HAP-1 (cell line): ENCODE measurements around the gene NOSTRIN.
"Not testable (repeated sequence)": the region's sequence is repeated elsewhere in the genome, so short reads cannot be mapped to it uniquely, and the experiment has no call there.

Experiments used
- DNase-seq, 2 experiments: peaks; one replicate each; pipeline ENCODE4 v3.0.0-alpha.2; 2016 to 2020; ENCODE audit warnings: low spot score in 2 of 2
- H3K27me3 ChIP-seq: fragments of 250-450 bp; sonication (Bioruptor Pico); 2 replicates; pipeline ENCODE4 v1.5.1; 2020; ENCODE audit warnings: low read depth, mild to moderate bottlenecking, moderate library complexity
- H3K36me3 ChIP-seq: fragments of 250-450 bp; sonication (Bioruptor Pico); replicated peaks from 2 replicates; pipeline ENCODE4 v1.5.1; 2020; ENCODE audit warnings: mild to moderate bottlenecking
- H3K4me1 ChIP-seq: fragments of 250-450 bp; sonication (Bioruptor Pico); 2 replicates; pipeline ENCODE4 v1.5.1; 2020; ENCODE audit warnings: mild to moderate bottlenecking
- H3K4me3 ChIP-seq: fragments of 250-450 bp; sonication (Bioruptor Pico); 2 replicates; pipeline ENCODE4 v1.5.1; 2020; ENCODE audit warnings: mild to moderate bottlenecking, moderate library complexity
- H3K9me3 ChIP-seq: fragments of 250-450 bp; sonication (Bioruptor Pico); 2 replicates; pipeline ENCODE4 v1.5.1; 2020; ENCODE audit warnings: mild to moderate bottlenecking, moderate library complexity
- in situ Hi-C: fragments of 300-500 bp; cut with MboI; formaldehyde crosslinking; loops from 3 replicates; pipeline ENCODE4 v1.14.3; 2020; ENCODE audit warnings: low sequenced_read_pairs, inconsistent platforms, mixed read lengths

NOSTRIN gene

GRCh38 chr2:168775837-168776236 lies 26.6 kb upstream of the NOSTRIN start:
- no peak for DNase-seq
- H3K36me3 ChIP-seq: no peaks in the 10 kb centered on the region
- in situ Hi-C loops: loop anchor here (10.0 kb wide), 1 partner anchor 149 kb away; no protein-coding TSS in a partner anchor

GRCh38 chr2:168780669-168781071 lies 21.8 kb upstream of the NOSTRIN start:
- in situ Hi-C loops: no loop called here
- H3K4me3 ChIP-seq: no peak overlapping the region
- H3K4me1 ChIP-seq: peaks cover 9% of the 10 kb centered on the region
- H3K27me3 ChIP-seq: no peaks in the 10 kb centered on the region
- no peaks in the 10 kb centered on the region for H3K9me3 ChIP-seq
- DNase-seq: no peak
- no peaks in the 10 kb centered on the region for H3K36me3 ChIP-seq

More at GRCh38 chr2:168775837-168776236, 26.6 kb upstream of the NOSTRIN start:
- H3K27me3 ChIP-seq: no peaks in the 10 kb centered on the region
- H3K9me3 ChIP-seq: no peaks in the 10 kb centered on the region
- H3K4me1 ChIP-seq: no peaks in the 10 kb centered on the region
- H3K4me3 ChIP-seq: no peak overlapping the region

DNA sequence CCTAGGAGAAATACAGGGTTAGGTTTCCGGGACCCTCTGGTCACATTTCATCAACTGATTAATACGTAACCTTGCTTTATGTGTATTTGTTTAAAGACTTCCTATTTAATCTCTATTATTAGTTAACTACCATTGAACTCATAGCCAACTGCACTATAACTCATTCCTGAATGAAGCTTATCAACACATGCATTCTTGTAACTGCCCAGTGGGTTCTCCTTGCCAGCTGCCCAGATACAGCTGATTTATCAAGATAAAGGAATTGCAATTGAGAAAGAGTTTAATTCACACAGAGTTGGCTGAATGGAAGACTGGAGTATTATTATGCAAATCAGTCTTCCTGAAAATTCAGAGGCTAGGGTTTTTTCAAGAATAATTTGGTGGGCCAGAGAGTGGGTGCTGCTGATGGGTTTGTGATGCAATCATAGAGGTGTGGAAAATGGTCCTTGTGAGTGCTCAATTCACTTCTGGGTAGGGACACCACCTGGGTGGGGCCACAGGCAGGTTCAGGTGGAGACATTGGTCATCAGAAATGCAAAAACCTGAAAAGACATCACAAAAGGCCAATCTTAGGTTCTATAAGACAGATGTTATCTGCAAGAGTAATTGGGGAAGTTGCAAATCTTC lies 21.1 kb upstream of the NOSTRIN start:
- H3K27me3 ChIP-seq: no peaks in the 10 kb centered on the region
- H3K36me3 ChIP-seq: no peaks in the 10 kb centered on the region
- H3K4me1 ChIP-seq: peaks cover 9% of the 10 kb centered on the region
- H3K9me3 ChIP-seq: no peaks in the 10 kb centered on the region
- H3K4me3 ChIP-seq: no peak overlapping the region
- in situ Hi-C loops: no loop called here
- peak in 1 of 2 experiments; percentile 47 for DNase-seq

GRCh38 chr2:168782271-168782670 lies 20.2 kb upstream of the NOSTRIN start:
- in situ Hi-C loops: no loop called here
- Histone ChIP-seq H3K36me3 (no peaks in the 10 kb centered on the region), H3K27me3 (no peaks in the 10 kb centered on the region), H3K4me3 (no peak overlapping the region), H3K9me3 (no peaks in the 10 kb centered on the region), H3K4me1 (peaks cover 9% of the 10 kb centered on the region)
- no peak for DNase-seq

DNA sequence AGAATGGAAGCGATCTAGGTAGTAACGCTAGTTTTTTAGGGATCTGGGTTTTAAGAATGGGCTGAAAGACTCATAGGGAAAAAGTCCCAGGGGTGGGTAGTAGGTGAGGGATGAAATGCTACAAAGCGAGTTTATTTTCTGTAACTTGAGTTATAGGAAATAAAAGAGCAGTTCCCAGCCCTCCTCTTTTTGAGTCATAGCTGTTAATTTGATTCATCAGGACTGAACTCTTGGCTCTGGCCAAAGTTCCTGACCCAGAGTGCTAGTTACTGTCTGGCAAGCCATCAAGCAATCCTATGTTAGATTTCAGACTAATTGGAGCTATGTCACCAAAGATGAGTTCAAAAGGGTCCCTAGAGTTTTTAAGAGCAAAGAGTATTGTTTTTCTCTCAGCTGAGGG lies 17.4 kb upstream of the NOSTRIN start:
- H3K4me1 ChIP-seq: peaks cover 9% of the 10 kb centered on the region
- in situ Hi-C loops: no loop called here
- H3K4me3 ChIP-seq: no peak overlapping the region
- H3K9me3 ChIP-seq: no peaks in the 10 kb centered on the region
- H3K27me3 ChIP-seq: no peaks in the 10 kb centered on the region
- DNase-seq: no peak
- H3K36me3 ChIP-seq: no peaks in the 10 kb centered on the region

- Histone ChIP-seq H3K36me3 (no peaks in the 10 kb centered on the region), H3K9me3 (no peaks in the 10 kb centered on the region), H3K27me3 (no peaks in the 10 kb centered on the region), H3K4me1 (no peaks in the 10 kb centered on the region), H3K4me3 (no peak overlapping the region)
- in situ Hi-C loops: no loop called here
- DNase-seq: no peak
These were observed 15.2 kb upstream of the NOSTRIN start for GRCh38 chr2:168787098-168787781.

- DNase-seq: no peak
- Histone ChIP-seq H3K9me3 (no peaks in the 10 kb centered on the region), H3K4me3 (no peak overlapping the region), H3K27me3 (no peaks in the 10 kb centered on the region), H3K4me1 (no peaks in the 10 kb centered on the region), H3K36me3 (no peaks in the 10 kb centered on the region)
- in situ Hi-C loops: no loop called here
These were observed 14.6 kb upstream of the NOSTRIN start for GRCh38 chr2:168787782-168788376.

DNA sequence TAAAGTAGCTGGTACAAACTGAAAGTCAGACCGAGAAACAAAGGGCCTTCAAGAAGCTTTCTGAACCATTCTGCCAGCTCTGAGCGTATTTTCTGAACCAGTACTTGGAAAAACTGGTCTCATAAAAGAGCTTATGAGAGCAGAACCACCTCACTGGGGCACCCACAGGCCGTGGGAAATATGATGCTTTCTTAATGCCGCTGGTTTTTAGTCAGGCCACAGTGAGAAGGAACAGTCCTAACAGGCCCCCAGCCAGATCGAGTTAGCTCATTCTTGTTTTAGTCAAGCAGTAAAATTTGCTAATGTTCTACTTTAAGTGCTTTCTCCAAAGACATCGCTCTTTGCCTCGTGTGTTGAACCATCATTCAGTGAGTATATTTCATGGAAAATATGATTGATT lies 12.7 kb upstream of the NOSTRIN start:
- no peak for DNase-seq
- Histone ChIP-seq H3K4me1 (no peaks in the 10 kb centered on the region), H3K4me3 (no peak overlapping the region), H3K27me3 (no peaks in the 10 kb centered on the region), H3K9me3 (no peaks in the 10 kb centered on the region), H3K36me3 (no peaks in the 10 kb centered on the region)
- in situ Hi-C loops: no loop called here

GRCh38 chr2:168790226-168790902 lies 12.1 kb upstream of the NOSTRIN start:
- no peak overlapping the region for H3K4me3 ChIP-seq
- in situ Hi-C loops: no loop called here
- no peak for DNase-seq
- H3K4me1 ChIP-seq: no peaks in the 10 kb centered on the region
- H3K9me3 ChIP-seq: no peaks in the 10 kb centered on the region
- no peaks in the 10 kb centered on the region for H3K27me3 ChIP-seq
- H3K36me3 ChIP-seq: no peaks in the 10 kb centered on the region

GRCh38 chr2:168791140-168791539 lies 11.3 kb upstream of the NOSTRIN start:
- in situ Hi-C loops, DNase-seq, H3K4me1 ChIP-seq: not testable (repeated sequence)

DNA sequence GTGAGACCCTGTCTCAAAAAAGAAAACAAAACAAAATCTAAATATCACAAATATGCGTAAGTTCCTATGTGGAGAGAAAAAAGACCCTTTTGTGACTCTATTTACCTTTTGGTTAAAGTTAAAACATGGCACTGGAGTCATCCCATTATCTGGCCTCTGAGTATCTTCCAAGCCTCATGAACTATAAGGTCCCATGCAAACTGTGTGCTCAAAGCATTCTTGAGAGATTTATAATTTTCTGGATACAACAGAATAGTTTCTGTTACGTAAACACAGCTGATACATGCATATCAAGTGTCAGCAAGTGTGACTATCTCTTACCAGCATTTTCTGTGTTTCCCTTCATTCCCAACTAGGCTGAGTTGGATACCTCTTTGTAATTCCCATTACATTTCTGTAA lies 8.8 kb upstream of the NOSTRIN start:
- in situ Hi-C loops: no loop called here
- no peaks in the 10 kb centered on the region for H3K4me1 ChIP-seq
- no peaks in the 10 kb centered on the region for H3K36me3 ChIP-seq
- no peak for DNase-seq
- no peaks in the 10 kb centered on the region for H3K27me3 ChIP-seq
- H3K9me3 ChIP-seq: no peaks in the 10 kb centered on the region
- H3K4me3 ChIP-seq: no peak overlapping the region

More at GRCh38 chr2:168791140-168791539, 11.3 kb upstream of the NOSTRIN start:
- not testable (repeated sequence) for H3K4me3 ChIP-seq, H3K27me3 ChIP-seq, H3K36me3 ChIP-seq, H3K9me3 ChIP-seq

DNA sequence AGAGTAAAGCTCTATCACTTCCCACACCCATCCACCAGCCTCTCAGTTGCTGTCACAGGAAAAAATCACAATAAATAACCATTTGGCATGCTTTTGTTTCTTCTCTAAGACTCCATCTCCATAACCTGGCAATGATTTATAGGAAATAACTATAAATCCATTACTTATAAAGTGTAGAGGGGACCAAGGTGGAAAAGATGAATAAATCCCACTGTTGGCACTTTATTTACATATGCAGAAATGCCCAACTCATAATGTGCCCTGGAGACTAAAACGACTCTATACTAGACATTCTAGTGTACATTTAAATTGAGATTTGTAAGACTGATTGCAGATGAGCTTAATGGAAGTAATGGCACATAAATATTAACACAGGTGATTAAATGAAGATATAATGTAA lies 7.5 kb upstream of the NOSTRIN start:
- Histone ChIP-seq H3K9me3 (no peaks in the 10 kb centered on the region), H3K4me3 (no peak overlapping the region), H3K36me3 (no peaks in the 10 kb centered on the region), H3K27me3 (no peaks in the 10 kb centered on the region), H3K4me1 (no peaks in the 10 kb centered on the region)
- no peak for DNase-seq
- in situ Hi-C loops: no loop called here

GRCh38 chr2:168796090-168796577 lies 6.3 kb upstream of the NOSTRIN start:
- H3K27me3 ChIP-seq: no peaks in the 10 kb centered on the region
- H3K4me1 ChIP-seq: no peaks in the 10 kb centered on the region
- H3K36me3 ChIP-seq: no peaks in the 10 kb centered on the region
- in situ Hi-C loops: no loop called here
- no peaks in the 10 kb centered on the region for H3K9me3 ChIP-seq
- H3K4me3 ChIP-seq: no peak overlapping the region
- DNase-seq: no peak
